ENCODE data around the gene NLRP9. TPM values are rescaled to one million over a fixed set of nuclear protein-coding genes. Genes with fewer than 3 reads are reported as not detected.

NLRP9 gene
- polyA plus RNA-seq, 2 donors: not detected

DNA sequence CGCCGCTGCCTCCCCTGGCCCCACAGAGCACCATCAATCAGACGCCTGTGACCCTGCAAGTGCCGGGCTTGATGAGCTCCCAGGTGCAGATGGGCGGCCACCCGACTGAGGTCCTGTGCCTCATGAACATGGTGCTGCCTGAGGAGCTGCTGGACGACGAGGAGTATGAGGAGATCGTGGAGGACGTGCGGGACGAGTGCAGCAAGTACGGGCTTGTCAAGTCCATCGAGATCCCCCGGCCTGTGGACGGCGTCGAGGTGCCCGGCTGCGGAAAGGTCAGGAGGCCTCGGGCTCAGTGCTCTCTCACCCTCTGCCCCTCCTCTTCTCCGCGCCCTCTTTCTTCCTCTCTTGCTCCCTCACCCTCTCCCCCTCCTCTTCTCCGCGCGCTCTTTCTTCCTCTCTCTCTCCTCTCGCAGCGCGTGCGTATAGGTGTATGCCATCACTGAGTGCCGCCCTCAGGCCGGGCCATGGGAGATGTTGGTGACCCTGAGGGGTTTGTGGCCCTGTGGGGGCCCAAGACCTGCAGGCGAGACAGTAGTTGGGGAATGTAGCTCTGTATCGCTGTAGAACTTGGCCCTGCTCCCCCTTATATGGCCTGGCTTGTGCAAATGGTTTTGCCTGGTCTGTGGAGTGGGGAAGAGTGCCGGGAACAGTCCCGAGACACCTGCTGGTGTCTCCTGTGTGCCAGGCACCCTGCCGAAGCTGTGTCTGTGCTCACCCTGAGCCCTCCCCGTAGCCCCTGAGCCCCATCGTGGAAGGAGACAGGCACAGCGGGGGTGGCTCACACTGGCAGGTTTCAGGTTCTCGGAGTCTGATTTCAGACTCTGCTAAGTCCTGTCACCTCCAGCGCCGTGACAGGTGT is 68.6 kb downstream of the NLRP9 start:
- peaks cover 0 to 11% of the 10 kb centered on the region in 2 donors for H3K4me1 ChIP-seq (ENCODE audit: control insufficient read depth in 2 of 2, insufficient read depth in 2 of 2, low read length in 1 of 2)

DNA sequence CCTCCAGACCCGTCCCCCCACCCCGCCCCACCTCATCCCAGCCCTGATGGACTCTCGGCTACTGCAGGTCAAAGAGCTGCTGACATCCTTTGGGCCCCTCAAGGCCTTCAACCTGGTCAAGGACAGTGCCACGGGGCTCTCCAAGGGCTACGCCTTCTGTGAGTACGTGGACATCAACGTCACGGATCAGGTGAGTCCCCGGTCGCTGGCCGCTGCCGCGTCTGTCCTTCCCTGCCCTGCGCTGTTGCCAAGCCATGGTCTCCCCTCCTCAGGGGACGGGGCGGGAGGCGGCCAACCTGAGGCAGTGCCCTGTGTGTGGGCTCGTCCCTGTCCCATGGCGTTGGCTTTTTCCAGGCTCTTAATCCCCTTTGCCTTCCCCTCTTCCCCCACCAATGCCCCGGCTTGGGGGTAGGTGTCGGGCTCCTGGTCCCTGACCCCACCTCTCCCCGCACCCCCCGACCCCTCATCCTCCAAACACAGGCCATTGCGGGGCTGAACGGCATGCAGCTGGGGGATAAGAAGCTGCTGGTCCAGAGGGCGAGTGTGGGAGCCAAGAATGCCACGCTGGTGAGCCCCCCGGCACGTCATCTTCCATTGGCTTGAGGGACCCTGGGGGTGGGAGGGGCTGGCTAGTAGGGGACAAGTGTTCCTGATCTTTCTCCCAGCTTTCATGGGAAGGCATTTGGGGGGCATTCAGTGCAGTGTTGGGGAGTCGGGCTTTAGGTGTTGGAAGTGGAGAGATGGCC is 69.4 kb downstream of the NLRP9 start:
- no peak overlapping the region for H3K4me3 ChIP-seq (ENCODE audit: low read depth in 1 of 2, low read length in 2 of 2)
- H3K27ac ChIP-seq (ENCODE audit: low read depth in 2 of 2, low read length in 1 of 2): peak overlapping the region; percentile 7 to 53
- peaks cover 0 to 3% of the 10 kb centered on the region in 2 donors for H3K9me3 ChIP-seq (ENCODE audit: control insufficient read depth in 2 of 2, insufficient read depth in 1 of 2, low read depth in 1 of 2, low read length in 1 of 2)
- WGBS, 2 donors: 89 to 90% methylated on average over 30 of the region's 30 CpGs
- peaks cover 18 to 67% of the 10 kb centered on the region in 2 donors for H3K36me3 ChIP-seq (ENCODE audit: control insufficient read depth in 2 of 2, insufficient read depth in 2 of 2, low read length in 1 of 2)
- no peaks in the 10 kb centered on the region for H3K27me3 ChIP-seq (ENCODE audit: control insufficient read depth in 1 of 2, insufficient read depth in 2 of 2, low read length in 2 of 2)
- H3K4me1 ChIP-seq (ENCODE audit: control insufficient read depth in 2 of 2, insufficient read depth in 2 of 2, low read length in 1 of 2): peaks cover 0 to 11% of the 10 kb centered on the region in 2 donors

More for the DNA sequence above, 68.6 kb downstream of the NLRP9 start:
- Histone ChIP-seq H3K9me3 (ENCODE audit: control insufficient read depth in 2 of 2, insufficient read depth in 1 of 2, low read depth in 1 of 2, low read length in 1 of 2) (peaks cover 0 to 3% of the 10 kb centered on the region in 2 donors), H3K36me3 (ENCODE audit: control insufficient read depth in 2 of 2, insufficient read depth in 2 of 2, low read length in 1 of 2) (peaks cover 14 to 59% of the 10 kb centered on the region in 2 donors), H3K27ac (ENCODE audit: low read depth in 2 of 2, low read length in 1 of 2) (no peak overlapping the region), H3K27me3 (ENCODE audit: control insufficient read depth in 1 of 2, insufficient read depth in 2 of 2, low read length in 2 of 2) (no peaks in the 10 kb centered on the region), H3K4me3 (ENCODE audit: low read depth in 1 of 2, low read length in 2 of 2) (no peak overlapping the region)
- 86 to 90% methylated on average over 31 to 43 of the region's 43 CpGs for WGBS, 2 donors

DNA sequence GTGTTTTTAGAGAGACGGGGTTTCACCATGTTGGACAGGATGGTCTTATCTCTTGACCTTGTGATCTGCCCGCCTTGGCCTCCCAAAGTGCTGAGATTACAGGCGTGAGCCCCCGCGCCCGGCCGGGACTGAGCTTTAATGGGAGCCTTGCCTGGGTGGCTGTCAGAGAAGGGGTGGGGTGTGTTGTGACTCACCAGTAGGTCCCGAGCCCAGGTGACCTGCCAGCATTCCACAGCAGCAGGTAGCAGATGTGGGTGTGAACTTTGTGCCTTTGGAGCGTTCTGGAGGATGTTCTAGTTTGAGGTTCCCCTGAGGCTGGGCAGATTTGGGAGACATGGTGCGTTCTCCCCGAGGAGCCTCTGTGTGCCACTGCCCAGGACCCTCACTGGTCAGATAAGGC is 70.2 kb downstream of the NLRP9 start:
- 55 to 61% methylated on average over 11 of the region's 11 CpGs for WGBS, 2 donors
- Histone ChIP-seq H3K27me3 (ENCODE audit: control insufficient read depth in 1 of 2, insufficient read depth in 2 of 2, low read length in 2 of 2) (no peaks in the 10 kb centered on the region), H3K4me1 (ENCODE audit: control insufficient read depth in 2 of 2, insufficient read depth in 2 of 2, low read length in 1 of 2) (peaks cover 0 to 11% of the 10 kb centered on the region in 2 donors), H3K27ac (ENCODE audit: low read depth in 2 of 2, low read length in 1 of 2) (peak overlapping the region; percentile 7 to 53), H3K4me3 (ENCODE audit: low read depth in 1 of 2, low read length in 2 of 2) (no peak overlapping the region), H3K9me3 (ENCODE audit: control insufficient read depth in 2 of 2, insufficient read depth in 1 of 2, low read depth in 1 of 2, low read length in 1 of 2) (peaks cover 0 to 3% of the 10 kb centered on the region in 2 donors), H3K36me3 (ENCODE audit: control insufficient read depth in 2 of 2, insufficient read depth in 2 of 2, low read length in 1 of 2) (peaks cover 26 to 72% of the 10 kb centered on the region in 2 donors)

DNA sequence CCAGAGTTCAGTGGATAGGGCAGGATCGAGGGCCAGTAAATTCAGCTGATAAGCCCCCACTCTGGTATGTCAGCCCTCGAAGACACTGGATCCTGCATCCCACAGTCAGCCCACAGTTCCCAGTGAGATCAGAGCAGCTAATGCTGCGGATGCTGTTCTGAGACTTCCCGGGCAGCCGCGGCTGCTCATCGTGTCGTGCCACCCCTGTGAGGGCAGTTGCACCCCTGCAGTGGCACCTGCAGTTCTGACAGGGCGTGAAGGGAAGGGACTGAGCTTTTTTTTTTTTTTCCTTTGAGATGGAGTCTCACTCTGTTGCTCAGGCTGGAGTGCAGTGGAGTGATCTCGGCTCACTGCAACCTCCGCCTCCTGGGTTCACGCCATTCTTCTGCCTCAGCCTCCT is 70.7 kb downstream of the NLRP9 start:
- H3K36me3 ChIP-seq (ENCODE audit: control insufficient read depth in 2 of 2, insufficient read depth in 2 of 2, low read length in 1 of 2): peaks cover 29 to 76% of the 10 kb centered on the region in 2 donors

DNA sequence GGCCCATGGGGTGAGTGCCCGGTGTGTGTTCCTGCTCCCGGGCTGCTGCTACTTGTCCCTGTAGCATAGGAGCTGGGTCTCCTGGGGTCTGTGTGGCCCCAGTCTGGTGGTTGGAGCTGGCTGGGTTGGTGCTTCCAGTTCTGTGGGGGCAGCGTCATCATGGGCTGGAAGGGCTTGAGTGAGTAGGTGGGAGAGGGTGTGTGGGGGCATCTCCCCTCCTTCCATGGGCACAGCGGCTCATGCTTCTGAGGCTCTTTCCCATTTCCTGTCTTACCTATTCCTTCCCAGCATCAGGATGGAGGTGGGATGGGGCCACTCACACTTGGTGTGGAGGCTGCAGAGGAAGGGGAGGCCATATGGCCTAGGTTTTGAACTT is 71.2 kb downstream of the NLRP9 start:
- Histone ChIP-seq H3K27ac (ENCODE audit: low read depth in 2 of 2, low read length in 1 of 2) (peak overlapping the region in 1 of 2 donors; percentile 16), H3K4me1 (ENCODE audit: control insufficient read depth in 2 of 2, insufficient read depth in 2 of 2, low read length in 1 of 2) (peaks cover 0 to 11% of the 10 kb centered on the region in 2 donors), H3K9me3 (ENCODE audit: control insufficient read depth in 2 of 2, insufficient read depth in 1 of 2, low read depth in 1 of 2, low read length in 1 of 2) (peaks cover 0 to 3% of the 10 kb centered on the region in 2 donors), H3K36me3 (ENCODE audit: control insufficient read depth in 2 of 2, insufficient read depth in 2 of 2, low read length in 1 of 2) (peaks cover 31 to 79% of the 10 kb centered on the region in 2 donors), H3K27me3 (ENCODE audit: control insufficient read depth in 1 of 2, insufficient read depth in 2 of 2, low read length in 2 of 2) (no peaks in the 10 kb centered on the region), H3K4me3 (ENCODE audit: low read depth in 1 of 2, low read length in 2 of 2) (no peak overlapping the region)
- 88 to 94% methylated on average over 4 of the region's 4 CpGs for WGBS, 2 donors

More for the DNA sequence above, 70.7 kb downstream of the NLRP9 start:
- WGBS, 2 donors: 78 to 83% methylated on average over 12 of the region's 12 CpGs
- H3K27ac ChIP-seq (ENCODE audit: low read depth in 2 of 2, low read length in 1 of 2): peak overlapping the region; percentile 16 to 32
- no peaks in the 10 kb centered on the region for H3K27me3 ChIP-seq (ENCODE audit: control insufficient read depth in 1 of 2, insufficient read depth in 2 of 2, low read length in 2 of 2)
- H3K9me3 ChIP-seq (ENCODE audit: control insufficient read depth in 2 of 2, insufficient read depth in 1 of 2, low read depth in 1 of 2, low read length in 1 of 2): peaks cover 0 to 3% of the 10 kb centered on the region in 2 donors
- H3K4me3 ChIP-seq (ENCODE audit: low read depth in 1 of 2, low read length in 2 of 2): no peak overlapping the region
- H3K4me1 ChIP-seq (ENCODE audit: control insufficient read depth in 2 of 2, insufficient read depth in 2 of 2, low read length in 1 of 2): peaks cover 0 to 11% of the 10 kb centered on the region in 2 donors

DNA sequence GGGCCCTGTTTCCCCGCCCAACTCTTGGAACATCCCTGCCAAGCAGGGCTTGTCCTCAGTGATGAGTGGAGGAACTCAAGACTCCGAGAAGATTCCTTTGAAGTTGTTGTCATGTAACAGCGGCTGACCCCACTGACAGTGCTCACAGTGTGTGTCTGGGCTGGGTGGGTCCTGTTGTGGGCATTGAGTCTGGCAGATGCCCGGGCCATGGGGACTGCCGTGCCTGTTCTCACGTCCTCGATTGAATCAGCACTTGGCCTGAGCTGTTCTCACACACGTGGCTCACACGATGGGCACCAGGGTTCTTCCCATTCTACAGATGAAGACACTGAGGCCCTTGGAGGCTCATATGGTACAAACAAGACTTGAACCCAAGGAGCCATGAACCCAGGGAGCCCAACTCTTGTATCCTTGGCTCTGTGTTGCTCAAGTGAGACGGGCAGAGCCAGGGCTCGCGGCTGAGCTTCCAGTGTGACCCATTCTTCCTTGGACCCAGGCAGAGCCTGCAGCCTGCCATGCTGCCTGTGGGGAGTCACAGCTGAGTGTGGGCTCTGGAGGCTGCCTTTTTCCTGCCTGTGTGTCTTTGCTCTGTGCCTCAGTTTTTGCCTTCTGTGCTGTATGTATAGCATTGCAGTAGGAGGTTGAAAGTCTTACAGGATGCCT is 71.7 kb downstream of the NLRP9 start:
- H3K27me3 ChIP-seq (ENCODE audit: control insufficient read depth in 1 of 2, insufficient read depth in 2 of 2, low read length in 2 of 2): no peaks in the 10 kb centered on the region
- no peak overlapping the region for H3K4me3 ChIP-seq (ENCODE audit: low read depth in 1 of 2, low read length in 2 of 2)
- H3K27ac ChIP-seq (ENCODE audit: low read depth in 2 of 2, low read length in 1 of 2): no peak overlapping the region
- H3K9me3 ChIP-seq (ENCODE audit: control insufficient read depth in 2 of 2, insufficient read depth in 1 of 2, low read depth in 1 of 2, low read length in 1 of 2): peaks cover 0 to 3% of the 10 kb centered on the region in 2 donors
- H3K36me3 ChIP-seq (ENCODE audit: control insufficient read depth in 2 of 2, insufficient read depth in 2 of 2, low read length in 1 of 2): peaks cover 36 to 84% of the 10 kb centered on the region in 2 donors
- 81 to 88% methylated on average over 12 of the region's 12 CpGs for WGBS, 2 donors
- peaks cover 0 to 11% of the 10 kb centered on the region in 2 donors for H3K4me1 ChIP-seq (ENCODE audit: control insufficient read depth in 2 of 2, insufficient read depth in 2 of 2, low read length in 1 of 2)

DNA sequence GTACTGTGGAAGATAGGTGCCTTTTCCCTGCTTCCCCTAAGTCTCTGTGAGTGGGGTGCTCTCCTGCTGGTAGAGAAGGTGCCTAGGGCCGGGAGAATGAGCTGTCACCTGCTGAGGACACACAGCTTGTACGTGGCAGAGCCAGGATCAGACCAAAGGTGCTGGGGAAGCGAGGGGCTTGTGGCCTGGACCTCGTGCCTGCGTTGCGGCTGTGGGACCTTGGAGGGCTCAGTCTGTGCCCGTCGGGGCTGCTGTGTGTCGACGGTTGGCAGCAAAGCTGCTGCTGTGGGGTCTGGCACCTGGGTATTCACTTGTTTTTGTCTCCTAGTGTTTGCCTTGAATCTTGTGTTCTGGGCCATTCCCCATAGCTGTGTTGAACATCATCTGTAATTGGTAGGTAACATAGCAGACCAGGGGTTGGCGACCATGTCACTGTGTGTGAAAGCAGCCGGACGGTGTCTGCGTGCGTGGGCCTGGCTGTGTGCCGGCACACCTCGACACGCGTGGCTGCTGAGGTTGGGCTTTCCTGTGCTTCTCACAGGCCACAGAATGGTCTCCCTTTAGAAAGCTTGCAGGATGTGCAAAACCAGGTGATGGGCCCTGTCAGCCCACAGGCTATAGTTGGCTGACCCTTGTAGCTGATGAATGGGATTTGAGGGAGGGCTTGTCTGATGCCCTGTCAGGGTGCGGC is 74.2 kb downstream of the NLRP9 start:
- H3K4me1 ChIP-seq (ENCODE audit: control insufficient read depth in 2 of 2, insufficient read depth in 2 of 2, low read length in 1 of 2): peaks cover 5 to 9% of the 10 kb centered on the region in 2 donors
- H3K4me3 ChIP-seq (ENCODE audit: low read depth in 1 of 2, low read length in 2 of 2): no peak overlapping the region
- no peaks in the 10 kb centered on the region for H3K27me3 ChIP-seq (ENCODE audit: control insufficient read depth in 1 of 2, insufficient read depth in 2 of 2, low read length in 2 of 2)
- H3K36me3 ChIP-seq (ENCODE audit: control insufficient read depth in 2 of 2, insufficient read depth in 2 of 2, low read length in 1 of 2): peaks cover 36 to 84% of the 10 kb centered on the region in 2 donors
- no peaks in the 10 kb centered on the region for H3K9me3 ChIP-seq (ENCODE audit: control insufficient read depth in 2 of 2, insufficient read depth in 1 of 2, low read depth in 1 of 2, low read length in 1 of 2)
- WGBS, 2 donors: 87 to 88% methylated on average over 18 to 20 of the region's 20 CpGs
- H3K27ac ChIP-seq (ENCODE audit: low read depth in 2 of 2, low read length in 1 of 2): no peak overlapping the region

DNA sequence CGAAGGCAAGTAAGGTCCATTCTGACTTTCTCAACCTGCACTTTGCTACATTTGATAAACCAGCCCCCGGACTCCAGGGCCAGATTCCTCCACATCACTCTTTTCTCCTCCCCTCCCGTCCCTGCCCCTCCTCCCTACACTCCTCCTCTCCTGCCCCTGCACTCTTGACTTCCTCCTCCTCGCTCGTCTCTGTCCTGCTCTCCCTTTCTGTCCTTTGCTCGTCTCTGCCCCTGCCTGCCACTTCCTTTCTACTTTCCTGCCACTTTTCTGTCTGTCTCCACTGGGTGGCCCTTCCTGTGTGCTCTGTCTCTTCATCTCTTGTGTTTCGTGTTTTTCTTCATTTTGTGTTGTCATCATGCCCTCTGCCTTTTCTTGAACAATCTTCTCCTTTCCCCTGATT is 76.4 kb downstream of the NLRP9 start:
- WGBS, 2 donors: 67 to 71% methylated on average over 7 of the region's 7 CpGs
- H3K9me3 ChIP-seq (ENCODE audit: control insufficient read depth in 2 of 2, insufficient read depth in 1 of 2, low read depth in 1 of 2, low read length in 1 of 2): no peaks in the 10 kb centered on the region
- H3K27me3 ChIP-seq (ENCODE audit: control insufficient read depth in 1 of 2, insufficient read depth in 2 of 2, low read length in 2 of 2): no peaks in the 10 kb centered on the region
- H3K4me3 ChIP-seq (ENCODE audit: low read depth in 1 of 2, low read length in 2 of 2): no peak overlapping the region
- no peak overlapping the region for H3K27ac ChIP-seq (ENCODE audit: low read depth in 2 of 2, low read length in 1 of 2)
- H3K36me3 ChIP-seq (ENCODE audit: control insufficient read depth in 2 of 2, insufficient read depth in 2 of 2, low read length in 1 of 2): peaks cover 31 to 67% of the 10 kb centered on the region in 2 donors
- peaks cover 12 to 17% of the 10 kb centered on the region in 2 donors for H3K4me1 ChIP-seq (ENCODE audit: control insufficient read depth in 2 of 2, insufficient read depth in 2 of 2, low read length in 1 of 2)

DNA sequence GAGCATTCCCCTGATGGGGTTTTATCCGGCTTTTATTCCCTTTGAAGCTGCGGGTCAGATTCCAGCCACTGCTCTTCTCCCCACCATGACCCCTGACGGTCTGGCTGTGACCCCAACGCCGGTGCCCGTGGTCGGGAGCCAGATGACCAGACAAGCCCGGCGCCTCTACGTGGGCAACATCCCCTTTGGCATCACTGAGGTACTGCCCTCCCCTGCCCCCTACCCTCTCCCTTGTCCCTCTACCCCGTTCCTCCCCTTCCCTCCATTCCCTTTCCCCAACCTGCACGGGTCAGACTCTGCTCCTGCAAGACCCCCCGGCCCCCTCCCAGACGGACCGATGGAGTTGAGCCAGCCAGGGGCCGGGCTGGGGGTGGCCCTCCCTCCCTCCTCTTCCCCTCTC is 77.2 kb downstream of the NLRP9 start:
- Histone ChIP-seq H3K36me3 (ENCODE audit: control insufficient read depth in 2 of 2, insufficient read depth in 2 of 2, low read length in 1 of 2) (peaks cover 31 to 58% of the 10 kb centered on the region in 2 donors), H3K4me3 (ENCODE audit: low read depth in 1 of 2, low read length in 2 of 2) (no peak overlapping the region)
- WGBS, 2 donors: 77 to 83% methylated on average over 16 of the region's 16 CpGs

More for the DNA sequence above, 77.2 kb downstream of the NLRP9 start:
- Histone ChIP-seq H3K27ac (ENCODE audit: low read depth in 2 of 2, low read length in 1 of 2) (no peak overlapping the region), H3K27me3 (ENCODE audit: control insufficient read depth in 1 of 2, insufficient read depth in 2 of 2, low read length in 2 of 2) (no peaks in the 10 kb centered on the region), H3K4me1 (ENCODE audit: control insufficient read depth in 2 of 2, insufficient read depth in 2 of 2, low read length in 1 of 2) (peaks cover 12 to 19% of the 10 kb centered on the region in 2 donors), H3K9me3 (ENCODE audit: control insufficient read depth in 2 of 2, insufficient read depth in 1 of 2, low read depth in 1 of 2, low read length in 1 of 2) (no peaks in the 10 kb centered on the region)

Measured in esophagus (tissue), 2 donors.